ENCODE data around the gene LYL1.

DNA sequence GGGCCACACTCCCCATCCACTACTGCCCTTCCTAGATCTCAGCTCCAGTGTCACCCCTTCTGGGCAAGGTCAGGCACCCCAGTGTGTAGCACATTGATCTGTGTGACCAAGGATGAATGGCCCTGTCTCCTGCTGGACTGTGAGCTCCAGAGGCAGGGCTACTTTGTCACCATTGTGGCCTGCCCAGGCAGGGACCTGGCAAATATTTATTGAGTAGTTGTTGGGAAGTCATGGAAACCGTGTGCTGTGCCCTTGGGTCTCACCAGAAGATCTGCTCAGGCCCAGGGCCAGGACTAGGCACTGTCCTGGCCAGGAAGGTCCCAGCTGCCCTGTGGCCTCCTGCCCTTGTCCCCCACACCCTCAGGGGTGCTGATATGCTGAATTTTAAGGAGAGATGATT lies 25.9 kb upstream of the LYL1 start:
- TF ChIP-seq BRF1 (IDR thresholded peaks at IDR 0.05; ENCODE audit: borderline replicate concordance, extremely low read depth, insufficient read length) (no peak), MYNN (IDR thresholded peaks at IDR 0.05) (no peak), MYNN (CRISPR knock-in tag; IDR thresholded peaks at IDR 0.05) (no peak), NONO (IDR thresholded peaks at IDR 0.05; ENCODE audit: low read depth in 2 of 2, low read length in 1 of 2) (no peak), HLTF (IDR thresholded peaks at IDR 0.05) (no peak), MXI1 (IDR thresholded peaks at IDR 0.05; ENCODE audit: low read depth, low read length) (no peak), HNRNPK (IDR thresholded peaks at IDR 0.05; ENCODE audit: low read depth, low read length, poor library complexity, severe bottlenecking) (no peak), POLR2AphosphoS5 (IDR thresholded peaks at IDR 0.05; ENCODE audit: control insufficient read depth, insufficient read depth, low read depth, low read length) (no peak), ESRRA (IDR thresholded peaks at IDR 0.05; ENCODE audit: borderline replicate concordance, low read depth) (no peak), ZNF217 (CRISPR knock-in tag; IDR thresholded peaks at IDR 0.05) (no peak), FOS (IDR thresholded peaks at IDR 0.05; ENCODE audit: extremely low read depth, insufficient read length) (no peak)
- TF ChIP-seq, protein P1, sequence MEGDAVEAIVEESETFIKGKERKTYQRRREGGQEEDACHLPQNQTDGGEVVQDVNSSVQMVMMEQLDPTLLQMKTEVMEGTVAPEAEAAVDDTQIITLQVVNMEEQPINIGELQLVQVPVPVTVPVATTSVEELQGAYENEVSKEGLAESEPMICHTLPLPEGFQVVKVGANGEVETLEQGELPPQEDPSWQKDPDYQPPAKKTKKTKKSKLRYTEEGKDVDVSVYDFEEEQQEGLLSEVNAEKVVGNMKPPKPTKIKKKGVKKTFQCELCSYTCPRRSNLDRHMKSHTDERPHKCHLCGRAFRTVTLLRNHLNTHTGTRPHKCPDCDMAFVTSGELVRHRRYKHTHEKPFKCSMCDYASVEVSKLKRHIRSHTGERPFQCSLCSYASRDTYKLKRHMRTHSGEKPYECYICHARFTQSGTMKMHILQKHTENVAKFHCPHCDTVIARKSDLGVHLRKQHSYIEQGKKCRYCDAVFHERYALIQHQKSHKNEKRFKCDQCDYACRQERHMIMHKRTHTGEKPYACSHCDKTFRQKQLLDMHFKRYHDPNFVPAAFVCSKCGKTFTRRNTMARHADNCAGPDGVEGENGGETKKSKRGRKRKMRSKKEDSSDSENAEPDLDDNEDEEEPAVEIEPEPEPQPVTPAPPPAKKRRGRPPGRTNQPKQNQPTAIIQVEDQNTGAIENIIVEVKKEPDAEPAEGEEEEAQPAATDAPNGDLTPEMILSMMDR (IDR thresholded peaks at IDR 0.05 in 2 of 3, conservative IDR thresholded peaks at IDR 0.05 in 1 of 3; ENCODE audit: insufficient read depth in 2 of 3, low read depth in 1 of 3, low read length in 3 of 3): no peak

Measured in K562 (cell line).